ENCODE results near the gene AKR1C4. TPM values are rescaled to one million over a fixed set of nuclear protein-coding genes. Genes with fewer than 3 reads are reported as not detected.

Gene AKR1C4
- total RNA-seq, 1 experiment from 2014 or later, result not detected

- intact Hi-C loops (cut with micrococcal nuclease), result no loop called here
- BruUV-seq (replicated peaks), result no TSS peak
- Histone ChIP-seq H3K27me3 (ENCODE audit: low read length) (no peaks in the 10 kb centered on the region), H3K4me3 (ENCODE audit: low read length) (no peak overlapping the region), H3K4me1 (ENCODE audit: insufficient read depth, low read length) (no peaks in the 10 kb centered on the region), H3K79me2 (ENCODE audit: low read length) (no peaks in the 10 kb centered on the region), H3F3A (ENCODE audit: low read length, unreplicated experiment) (no peaks in the 10 kb centered on the region), H3K4me2 (ENCODE audit: low read length) (no peak overlapping the region), H2AFZ (ENCODE audit: low read length) (no peak overlapping the region), H3K27ac (ENCODE audit: low read length) (no peak overlapping the region), H4K20me1 (ENCODE audit: low read length) (no peaks in the 10 kb centered on the region), H3K9ac (ENCODE audit: low read length) (no peak overlapping the region), H3K9me3 (ENCODE audit: low read length) (no peaks in the 10 kb centered on the region), H3K36me3 (ENCODE audit: low read depth, low read length) (no peaks in the 10 kb centered on the region), H3K9me2 (replicated peaks; ENCODE audit: low read length) (no peaks in the 10 kb centered on the region)
- no peak for DNase-seq
- ATAC-seq, result no peak
- CTCF ChIA-PET, result no interaction called here
- POLR2A ChIA-PET (ENCODE audit: unreplicated experiment), result no interaction called here
- no peak for TF ChIP-seq CTCF (conservative IDR thresholded peaks at IDR 0.05; ENCODE audit: low read depth, low read length)
- no peak for TF ChIP-seq EZH2phosphoT487 (IDR thresholded peaks at IDR 0.05; ENCODE audit: borderline replicate concordance, low read length)
- TF ChIP-seq EZH2 (IDR thresholded peaks at IDR 0.05; ENCODE audit: low read length, unreplicated experiment), result no peak
These were observed 786 bp upstream of the AKR1C4 start for GRCh38 chr10:5195727-5196374.

- TF ChIP-seq EZH2phosphoT487 (IDR thresholded peaks at IDR 0.05; ENCODE audit: borderline replicate concordance, low read length) (no peak), CTCF (conservative IDR thresholded peaks at IDR 0.05; ENCODE audit: low read depth, low read length) (no peak), EZH2 (IDR thresholded peaks at IDR 0.05; ENCODE audit: low read length, unreplicated experiment) (no peak)
- H3K4me3 ChIP-seq (ENCODE audit: low read length), result no peak overlapping the region
- BruUV-seq (replicated peaks), result no TSS peak
- no peaks in the 10 kb centered on the region for H3K79me2 ChIP-seq (ENCODE audit: low read length)
- H3K9me3 ChIP-seq (ENCODE audit: low read length), result no peaks in the 10 kb centered on the region
- H3K9me2 ChIP-seq (replicated peaks; ENCODE audit: low read length), result no peaks in the 10 kb centered on the region
- no peak overlapping the region for H2AFZ ChIP-seq (ENCODE audit: low read length)
- no peaks in the 10 kb centered on the region for H3K4me1 ChIP-seq (ENCODE audit: insufficient read depth, low read length)
- no peak overlapping the region for H3K27ac ChIP-seq (ENCODE audit: low read length)
- intact Hi-C loops (cut with micrococcal nuclease), result no loop called here
- CTCF ChIA-PET, result no interaction called here
- H3K36me3 ChIP-seq (ENCODE audit: low read depth, low read length), result no peaks in the 10 kb centered on the region
- no peaks in the 10 kb centered on the region for H3K27me3 ChIP-seq (ENCODE audit: low read length)
- H3K9ac ChIP-seq (ENCODE audit: low read length), result no peak overlapping the region
- ATAC-seq (no peak), DNase-seq (no peak)
- no peaks in the 10 kb centered on the region for H4K20me1 ChIP-seq (ENCODE audit: low read length)
- no peaks in the 10 kb centered on the region for H3F3A ChIP-seq (ENCODE audit: low read length, unreplicated experiment)
- H3K4me2 ChIP-seq (ENCODE audit: low read length), result no peak overlapping the region
- POLR2A ChIA-PET (ENCODE audit: unreplicated experiment), result interaction anchor here (0.6 kb wide), 1 partner anchor 364 kb away, joined by 3 read pairs; no protein-coding TSS in a partner anchor
These were observed 1.7 kb downstream of the AKR1C4 start for GRCh38 chr10:5198386-5198785.

- no peak overlapping the region for H3K4me2 ChIP-seq (ENCODE audit: low read length)
- ATAC-seq, result no peak
These were observed 2.8 kb downstream of the AKR1C4 start for GRCh38 chr10:5199398-5199797.

More at GRCh38 chr10:5199398-5199797, 2.8 kb downstream of the AKR1C4 start:
- no peaks in the 10 kb centered on the region for H4K20me1 ChIP-seq (ENCODE audit: low read length)
- BruUV-seq (replicated peaks), result no TSS peak
- DNase-seq, result no peak
- no peaks in the 10 kb centered on the region for H3F3A ChIP-seq (ENCODE audit: low read length, unreplicated experiment)
- intact Hi-C loops (cut with micrococcal nuclease), result no loop called here
- H3K9ac ChIP-seq (ENCODE audit: low read length), result no peak overlapping the region
- H3K4me3 ChIP-seq (ENCODE audit: low read length), result no peak overlapping the region
- no peak overlapping the region for H2AFZ ChIP-seq (ENCODE audit: low read length)
- no peak for TF ChIP-seq EZH2phosphoT487 (IDR thresholded peaks at IDR 0.05; ENCODE audit: borderline replicate concordance, low read length)
- TF ChIP-seq EZH2 (IDR thresholded peaks at IDR 0.05; ENCODE audit: low read length, unreplicated experiment), result no peak
- TF ChIP-seq CTCF (conservative IDR thresholded peaks at IDR 0.05; ENCODE audit: low read depth, low read length), result no peak
- POLR2A ChIA-PET (ENCODE audit: unreplicated experiment), result no interaction called here
- no peaks in the 10 kb centered on the region for H3K36me3 ChIP-seq (ENCODE audit: low read depth, low read length)
- no peaks in the 10 kb centered on the region for H3K4me1 ChIP-seq (ENCODE audit: insufficient read depth, low read length)
- no peaks in the 10 kb centered on the region for H3K9me3 ChIP-seq (ENCODE audit: low read length)
- no peaks in the 10 kb centered on the region for H3K79me2 ChIP-seq (ENCODE audit: low read length)
- H3K9me2 ChIP-seq (replicated peaks; ENCODE audit: low read length), result no peaks in the 10 kb centered on the region
- CTCF ChIA-PET, result no interaction called here
- no peak overlapping the region for H3K27ac ChIP-seq (ENCODE audit: low read length)
- no peaks in the 10 kb centered on the region for H3K27me3 ChIP-seq (ENCODE audit: low read length)
